OCI-LY1 (cell line): ENCODE results near the gene QSER1.

Experiments used
- H2AFZ ChIP-seq: fragments of 200-600 bp; sonication (generic), shearing (Covaris generic); 2 replicates; pipeline ENCODE4 v1.6.0; 2014; ENCODE audit warnings: antibody characterized with exemption, mild to moderate bottlenecking, low read length
- H3F3A ChIP-seq: fragments of 200-600 bp; sonication (generic), shearing (Covaris generic); 2 replicates; pipeline ENCODE4 v1.6.0; 2014; ENCODE audit warnings: mild to moderate bottlenecking, antibody characterized with exemption, low read length, moderate library complexity; ENCODE audit not compliant: insufficient read depth
- H3K27ac ChIP-seq: fragments of 200-600 bp; sonication (generic); 2 replicates; pipeline ENCODE4 v1.5.1; 2014; ENCODE audit warnings: low read length, mixed run types, mild to moderate bottlenecking, low read depth; ENCODE audit not compliant: poor library complexity, severe bottlenecking
- H3K27me3 ChIP-seq: fragments of 200-600 bp; sonication (generic); 2 replicates; pipeline ENCODE4 v1.6.0; 2014; ENCODE audit warnings: antibody characterized with exemption, mild to moderate bottlenecking, low read length, moderate library complexity; ENCODE audit not compliant: insufficient read depth
- H3K36me3 ChIP-seq: fragments of 200-600 bp; sonication (generic); 2 replicates; pipeline ENCODE4 v1.6.1; 2014; ENCODE audit warnings: mild to moderate bottlenecking, antibody characterized with exemption, low read length, moderate library complexity, mixed read lengths; ENCODE audit not compliant: insufficient read depth
- H3K4me1 ChIP-seq: fragments of 200-600 bp; sonication (generic); 2 replicates; pipeline ENCODE4 v1.5.1; 2014; ENCODE audit warnings: mild to moderate bottlenecking, low read length, moderate library complexity; ENCODE audit not compliant: insufficient read depth, severe bottlenecking
- H3K4me2 ChIP-seq: fragments of 200-600 bp; sonication (generic), shearing (Covaris generic); 2 replicates; pipeline ENCODE4 v1.6.1; 2014; ENCODE audit warnings: low read length
- H3K4me3 ChIP-seq: fragments of 200-600 bp; sonication (generic); 2 replicates; pipeline ENCODE4 v1.5.1; 2014; ENCODE audit warnings: low read length, low read depth, mild to moderate bottlenecking, mixed read lengths; ENCODE audit not compliant: poor library complexity, severe bottlenecking
- H3K79me2 ChIP-seq: fragments of 200-600 bp; shearing (Covaris generic); 2 replicates; pipeline ENCODE4 v1.6.1; 2016; ENCODE audit warnings: mixed run types, low read length, mixed read lengths; ENCODE audit not compliant: insufficient read depth
- H3K9ac ChIP-seq: fragments of 200-600 bp; sonication (generic), shearing (Covaris generic); 2 replicates; pipeline ENCODE4 v1.6.1; 2014; ENCODE audit warnings: mild to moderate bottlenecking, low read length, mixed read lengths
- H3K9me2 ChIP-seq: fragments of 200-600 bp; sonication (generic), shearing (Covaris generic); 2 replicates; pipeline ENCODE4 v1.6.1; 2014; ENCODE audit warnings: low read depth, mild to moderate bottlenecking, low read length, mixed read lengths
- H3K9me3 ChIP-seq: fragments of 200-600 bp; shearing (Covaris generic); 2 replicates; pipeline ENCODE4 v1.6.1; 2014; ENCODE audit warnings: low read length, mixed read lengths
- H4K20me1 ChIP-seq: fragments of 200-600 bp; sonication (generic), shearing (Covaris generic); 2 replicates; pipeline ENCODE4 v1.6.0; 2016; ENCODE audit warnings: mild to moderate bottlenecking, low read length; ENCODE audit not compliant: insufficient read depth
- CTCF ChIP-seq: fragments of 200-600 bp; sonication (generic), shearing (Covaris generic); IDR thresholded peaks from 2 replicates; pipeline ENCODE4 v1.5.1; 2017; ENCODE audit warnings: mild to moderate bottlenecking, antibody characterized with exemption, low read length, moderate library complexity, mixed read lengths
- EZH2 ChIP-seq: fragments of 200-600 bp; sonication (generic), shearing (Covaris generic); IDR thresholded peaks from 2 replicates; pipeline ENCODE4 v1.8.0; 2017; ENCODE audit warnings: borderline replicate concordance, mixed run types, mild to moderate bottlenecking, antibody characterized with exemption, low read length, moderate library complexity, mixed read lengths

The QSER1 gene

GRCh38 chr11:32855601-32856000 lies 37.0 kb upstream of the QSER1 start:
- no peak overlapping the region for H3K9ac ChIP-seq
- no peaks in the 10 kb centered on the region for H3K79me2 ChIP-seq
- H3K36me3 ChIP-seq = no peaks in the 10 kb centered on the region

GRCh38 chr11:32858731-32859130 lies 33.9 kb upstream of the QSER1 start:
- no peak overlapping the region for H3K4me2 ChIP-seq
- H3K27me3 ChIP-seq = no peaks in the 10 kb centered on the region
- H3K4me3 ChIP-seq = no peak overlapping the region
- H3F3A ChIP-seq = no peaks in the 10 kb centered on the region
- H3K9me2 ChIP-seq = no peaks in the 10 kb centered on the region
- H4K20me1 ChIP-seq = no peaks in the 10 kb centered on the region
- no peak overlapping the region for H3K9ac ChIP-seq
- H3K4me1 ChIP-seq = no peaks in the 10 kb centered on the region
- TF ChIP-seq EZH2 (no peak), CTCF (no peak)
- no peak overlapping the region for H2AFZ ChIP-seq
- no peaks in the 10 kb centered on the region for H3K79me2 ChIP-seq
- no peaks in the 10 kb centered on the region for H3K36me3 ChIP-seq
- H3K27ac ChIP-seq = no peak overlapping the region
- no peaks in the 10 kb centered on the region for H3K9me3 ChIP-seq

More at GRCh38 chr11:32855601-32856000, 37.0 kb upstream of the QSER1 start:
- Histone ChIP-seq H2AFZ (no peak overlapping the region), H3K9me2 (no peaks in the 10 kb centered on the region), H3K27me3 (no peaks in the 10 kb centered on the region), H3K27ac (no peak overlapping the region), H3K4me3 (no peak overlapping the region), H3K4me1 (no peaks in the 10 kb centered on the region), H3F3A (no peaks in the 10 kb centered on the region), H3K9me3 (no peaks in the 10 kb centered on the region), H4K20me1 (no peaks in the 10 kb centered on the region), H3K4me2 (no peak overlapping the region)
- no peak for TF ChIP-seq CTCF
- TF ChIP-seq EZH2 = no peak

- no peaks in the 10 kb centered on the region for H3F3A ChIP-seq
- no peak overlapping the region for H3K4me2 ChIP-seq
- no peaks in the 10 kb centered on the region for H3K9me2 ChIP-seq
- TF ChIP-seq CTCF (no peak), EZH2 (no peak)
- H4K20me1 ChIP-seq = no peaks in the 10 kb centered on the region
- no peak overlapping the region for H3K27ac ChIP-seq
- no peak overlapping the region for H3K9ac ChIP-seq
- 0 out of 2 replicates have a peak, but pooled peaks cover under 1% of the 10 kb centered on the region for H3K27me3 ChIP-seq
- H3K4me3 ChIP-seq = no peak overlapping the region
- no peaks in the 10 kb centered on the region for H3K9me3 ChIP-seq
- no peaks in the 10 kb centered on the region for H3K36me3 ChIP-seq
- H3K4me1 ChIP-seq = no peaks in the 10 kb centered on the region
- H3K79me2 ChIP-seq = no peaks in the 10 kb centered on the region
- H2AFZ ChIP-seq = no peak overlapping the region
Observed at GRCh38 chr11:32861850-32862577, 30.6 kb upstream of the QSER1 start.
